GM12801 (cell line): ENCODE measurements around the gene TSHB.

Experiments used
- TF ChIP-seq, protein P1 (sequence below): IDR thresholded peaks from one replicate; pipeline ENCODE4 v1.5.1; 2011; ENCODE audit warnings: control low read depth; ENCODE audit not compliant: insufficient read length; ENCODE audit errors: extremely low read depth

TSHB gene

DNA sequence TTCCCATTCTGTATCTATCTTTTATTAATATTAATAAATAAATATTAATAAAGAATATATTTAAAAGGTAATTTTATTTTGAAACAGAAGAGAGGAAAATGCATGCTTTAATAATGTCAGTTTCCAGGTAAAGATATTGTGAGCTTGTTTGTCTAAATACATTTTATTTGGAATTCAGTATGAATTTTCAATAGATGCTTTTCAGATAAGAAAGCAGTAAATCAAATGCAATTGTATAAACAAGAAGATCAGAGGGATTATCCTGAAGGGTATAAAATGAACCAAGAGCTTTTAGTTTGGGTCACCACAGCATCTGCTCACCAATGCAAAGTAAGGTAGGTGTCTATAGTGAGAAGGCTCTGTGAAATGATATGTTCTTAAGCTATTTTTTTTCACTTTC lies at the start of gene TSHB:
Gene TSHB (plus strand): TSS at position 301 of the 400 bp plus-strand sequence. CDS start 3,537 bp downstream, outside the sequence.
- TF ChIP-seq, protein P1, sequence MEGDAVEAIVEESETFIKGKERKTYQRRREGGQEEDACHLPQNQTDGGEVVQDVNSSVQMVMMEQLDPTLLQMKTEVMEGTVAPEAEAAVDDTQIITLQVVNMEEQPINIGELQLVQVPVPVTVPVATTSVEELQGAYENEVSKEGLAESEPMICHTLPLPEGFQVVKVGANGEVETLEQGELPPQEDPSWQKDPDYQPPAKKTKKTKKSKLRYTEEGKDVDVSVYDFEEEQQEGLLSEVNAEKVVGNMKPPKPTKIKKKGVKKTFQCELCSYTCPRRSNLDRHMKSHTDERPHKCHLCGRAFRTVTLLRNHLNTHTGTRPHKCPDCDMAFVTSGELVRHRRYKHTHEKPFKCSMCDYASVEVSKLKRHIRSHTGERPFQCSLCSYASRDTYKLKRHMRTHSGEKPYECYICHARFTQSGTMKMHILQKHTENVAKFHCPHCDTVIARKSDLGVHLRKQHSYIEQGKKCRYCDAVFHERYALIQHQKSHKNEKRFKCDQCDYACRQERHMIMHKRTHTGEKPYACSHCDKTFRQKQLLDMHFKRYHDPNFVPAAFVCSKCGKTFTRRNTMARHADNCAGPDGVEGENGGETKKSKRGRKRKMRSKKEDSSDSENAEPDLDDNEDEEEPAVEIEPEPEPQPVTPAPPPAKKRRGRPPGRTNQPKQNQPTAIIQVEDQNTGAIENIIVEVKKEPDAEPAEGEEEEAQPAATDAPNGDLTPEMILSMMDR = no peak

DNA sequence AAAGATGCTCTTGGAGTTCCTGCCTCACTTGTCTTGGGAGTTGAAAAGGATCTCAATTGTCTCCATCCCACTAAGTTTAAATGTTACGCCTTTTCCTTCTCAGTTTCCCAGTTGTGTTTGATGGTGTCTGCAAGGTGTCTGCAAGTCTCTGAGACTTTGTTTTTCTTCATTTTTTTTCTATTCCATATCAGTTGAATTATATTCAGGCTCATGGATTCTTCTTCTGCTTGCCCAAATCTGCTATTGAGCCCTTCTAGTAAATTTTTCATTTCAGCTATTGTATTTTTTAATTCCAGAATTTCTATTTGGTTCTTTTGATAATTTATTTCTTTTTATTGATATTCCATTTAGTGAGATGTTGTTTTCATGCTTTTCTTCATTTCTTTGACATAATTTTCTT lies 47.4 kb upstream of the TSHB start:
- TF ChIP-seq, protein P1 = no peak

DNA sequence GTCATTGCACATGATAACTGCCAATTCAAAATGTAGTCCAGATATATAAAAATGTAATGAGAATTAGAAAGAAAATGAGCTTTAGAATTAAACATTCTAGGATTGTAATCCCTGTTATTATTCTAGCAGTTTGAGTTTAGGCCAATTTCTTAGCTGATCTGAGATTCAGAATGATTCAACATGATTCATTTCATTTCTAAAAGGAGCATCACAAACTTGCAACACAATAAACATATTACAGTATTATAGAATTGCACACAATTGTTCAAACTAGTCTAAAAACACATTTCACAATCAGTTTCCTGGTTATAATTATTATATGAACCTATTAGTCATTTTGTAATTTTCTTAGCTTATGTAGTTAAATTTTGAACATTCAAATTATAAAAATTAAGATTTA lies 43.3 kb upstream of the TSHB start:
- TF ChIP-seq, protein P1 = no peak

DNA sequence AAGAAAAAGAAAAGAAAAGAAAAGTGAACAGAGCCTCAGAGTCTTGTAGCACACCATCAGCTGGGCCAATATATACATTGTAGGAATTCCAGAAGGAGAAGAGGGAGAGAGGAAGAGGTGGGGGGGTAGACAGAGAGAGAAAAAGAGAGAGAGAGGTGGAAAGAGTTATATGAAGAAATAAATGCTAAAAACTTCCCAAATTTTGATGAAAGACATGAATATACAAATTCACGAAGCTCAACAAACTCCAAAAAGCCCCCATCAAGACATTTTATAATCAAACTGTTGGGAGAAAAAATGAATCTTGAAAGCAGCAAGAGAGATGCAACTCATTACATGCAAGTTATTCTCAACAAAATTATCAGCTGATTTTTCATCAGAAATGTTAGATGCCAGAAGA lies 41.5 kb upstream of the TSHB start:
- TF ChIP-seq, protein P1 = no peak

DNA sequence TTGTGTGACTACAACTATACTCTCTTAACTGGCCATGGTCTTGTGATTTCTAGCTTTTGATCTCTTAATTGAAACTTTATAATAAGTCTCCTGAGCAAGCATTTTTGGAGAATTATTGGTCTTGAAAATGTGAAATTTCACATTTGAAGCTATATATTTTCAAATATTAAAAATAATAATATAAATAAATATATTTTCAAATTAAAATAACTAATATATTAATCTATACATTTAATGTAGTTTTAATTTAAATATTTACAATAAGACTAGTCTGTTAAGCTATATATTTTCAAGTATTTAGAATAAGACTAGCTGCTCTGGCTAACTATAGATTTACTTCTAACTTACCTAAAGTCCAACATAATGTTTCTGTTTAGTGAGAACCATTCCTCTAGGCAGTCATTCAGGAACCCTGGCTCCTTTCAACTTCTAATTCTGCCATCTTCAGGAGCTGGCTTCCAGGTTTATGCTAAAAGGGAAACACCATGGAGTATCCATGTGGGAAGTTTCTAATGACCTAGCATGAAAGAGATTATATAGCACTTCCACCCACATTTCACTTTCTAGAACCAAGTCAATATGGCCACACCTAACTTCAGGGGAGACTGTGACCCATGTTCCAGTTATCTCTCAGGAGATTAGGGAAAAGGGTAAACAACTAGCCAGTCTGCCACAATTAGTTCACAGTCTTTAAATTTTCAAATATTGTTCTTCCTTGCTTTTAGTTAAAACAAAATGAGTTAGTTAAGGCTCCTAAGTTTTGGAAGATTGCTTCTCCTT lies 31.9 kb upstream of the TSHB start:
- TF ChIP-seq, protein P1 = no peak

DNA sequence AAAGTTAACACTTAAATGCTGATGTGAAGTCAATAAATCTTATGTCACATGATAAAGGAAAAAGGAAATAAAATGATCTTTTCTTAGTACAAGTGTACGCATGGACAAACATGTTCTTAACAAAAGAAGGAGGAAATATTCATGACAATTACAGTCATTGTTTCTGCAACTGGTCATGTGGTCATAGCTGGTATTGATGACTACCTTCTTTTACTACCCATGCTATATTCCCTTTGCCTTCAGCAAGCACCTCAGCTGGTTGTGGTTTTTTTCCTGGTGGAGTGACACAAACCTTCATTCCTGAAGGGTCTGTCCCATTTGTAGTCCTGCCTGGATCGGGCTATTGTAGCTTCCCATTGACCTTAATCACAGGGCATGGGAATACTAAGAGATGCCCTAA lies 23.4 kb upstream of the TSHB start:
- TF ChIP-seq, protein P1 = no peak

DNA sequence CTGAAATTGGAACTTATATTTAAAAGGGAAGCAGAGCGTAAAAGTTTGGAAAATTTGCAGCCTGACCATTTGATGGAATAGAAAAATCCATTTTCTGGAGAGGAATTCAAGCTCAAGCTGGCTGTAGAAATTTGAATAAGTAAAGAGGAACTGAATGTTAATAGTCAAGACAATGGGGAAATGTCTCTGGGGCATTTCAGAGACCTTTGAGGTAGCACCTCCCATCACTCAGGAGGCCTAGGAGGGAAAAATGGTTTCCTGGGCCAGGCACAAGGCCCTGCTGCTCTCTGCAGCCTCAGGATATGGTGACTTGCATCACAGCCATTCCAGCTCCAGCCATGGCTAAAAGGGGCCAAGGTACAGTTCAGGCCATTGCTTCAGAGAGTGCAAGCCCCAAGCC lies 17.6 kb upstream of the TSHB start:
- TF ChIP-seq, protein P1 = no peak
